Panc1 (cell line): ENCODE data around the gene APBB2. TPM values are rescaled to one million over a fixed set of nuclear protein-coding genes. Genes with fewer than 3 reads are reported as not detected.

Experiments used
- ATAC-seq: fragments of 200-7000 bp; cut with Tn5 transposase; 2 replicates; pipeline ENCODE4 v1.9.1; 2020; ENCODE audit warnings: mild to moderate bottlenecking, moderate library complexity
- BruUV-seq: library from RNA; stranded (reverse); fragments of 400-500 nt; replicated peaks from 2 replicates; lab custom pipeline; 2021; lab: Mats Ljungman, UMichigan
- CTCF ChIA-PET: fragments of 300-600 bp; sonication (Branson Sonifier 250); formaldehyde crosslinking; loops from one replicate; lab custom pipeline; 2022; ENCODE audit warnings: antibody characterized with exemption; lab: Charles Lee
- POLR2A ChIA-PET: fragments of 300-600 bp; sonication (Branson Sonifier 250); formaldehyde crosslinking; loops from one replicate; lab custom pipeline; 2022; ENCODE audit warnings: antibody characterized with exemption; lab: Charles Lee
- DNase-seq: peaks from one replicate; pipeline ENCODE4 v3.0.0-alpha.2; 2010; ENCODE audit warnings: low read depth, low spot score
- H3K27ac ChIP-seq: 2 replicates; pipeline ENCODE4 v1.5.1; 2011; ENCODE audit warnings: mild to moderate bottlenecking, low read length, inconsistent platforms
- H3K27me3 ChIP-seq: fragments of 200-500 bp; sonication (Bioruptor generic); 2 replicates; pipeline ENCODE4 v1.6.0; 2014; ENCODE audit warnings: low read length, inconsistent platforms; ENCODE audit not compliant: control insufficient read depth, insufficient read depth
- H3K36me3 ChIP-seq: fragments of 200-500 bp; sonication (Bioruptor generic); 2 replicates; pipeline ENCODE4 v1.5.1; 2014; ENCODE audit warnings: inconsistent platforms, mild to moderate bottlenecking, low read length, moderate library complexity; ENCODE audit not compliant: control insufficient read depth, insufficient read depth
- H3K4me1 ChIP-seq: 2 replicates; pipeline ENCODE4 v1.5.1; 2011; ENCODE audit warnings: inconsistent platforms, mild to moderate bottlenecking, low read length, moderate library complexity; ENCODE audit not compliant: control insufficient read depth, insufficient read depth
- H3K4me3 ChIP-seq, 2 experiments: 2 replicates each; pipeline ENCODE4 v1.5.1; 2011 to 2012; ENCODE audit warnings: low read depth in 2 of 2, low read length in 2 of 2, mild to moderate bottlenecking in 2 of 2, inconsistent platforms in 1 of 2, moderate library complexity in 1 of 2
- H3K9me3 ChIP-seq: fragments of 200-500 bp; sonication (Bioruptor generic); 2 replicates; pipeline ENCODE4 v1.5.1; 2014; ENCODE audit warnings: low read depth, mild to moderate bottlenecking, inconsistent platforms, low read length, moderate library complexity; ENCODE audit not compliant: control insufficient read depth, insufficient read depth
- CTCF ChIP-seq: fragments of 450-650 bp; IDR thresholded peaks from 2 replicates; pipeline ENCODE4 v1.5.1; 2017; ENCODE audit warnings: mild to moderate bottlenecking
- POLR2AphosphoS5 ChIP-seq: IDR thresholded peaks from 2 replicates; pipeline ENCODE4 v1.6.1; 2012; ENCODE audit warnings: mild to moderate bottlenecking, low read depth, low read length, moderate library complexity
- REST ChIP-seq, 2 experiments: IDR thresholded peaks; 2 replicates each; pipeline ENCODE4 v1.6.1; 2011 to 2012; ENCODE audit warnings: low read depth in 2 of 2, control low read depth in 1 of 2, low read length in 1 of 2, mild to moderate bottlenecking in 1 of 2, moderate library complexity in 1 of 2; ENCODE audit not compliant: insufficient read depth in 1 of 2
- SIN3A ChIP-seq: IDR thresholded peaks from 2 replicates; pipeline ENCODE4 v1.6.1; 2012; ENCODE audit warnings: low read depth, mild to moderate bottlenecking, low read length, moderate library complexity, borderline replicate concordance; ENCODE audit not compliant: insufficient read depth
- TCF7L2 ChIP-seq: IDR thresholded peaks from 2 replicates; pipeline ENCODE4 v1.6.1; 2011; ENCODE audit warnings: mild to moderate bottlenecking, low read depth, low read length, inconsistent platforms
- in situ Hi-C: cut with HindIII; loops from 2 replicates; pipeline ENCODE4 v1.10.0; 2016; ENCODE audit warnings: low sequenced_read_pairs, low pct_unique_long_range_greater_than_20kb
- intact Hi-C: fragments of 100-400 bp; cut with micrococcal nuclease; formaldehyde crosslinking; loops from one replicate; pipeline ENCODE4 v1.10.0; 2022; ENCODE audit not compliant: unreplicated experiment
- total RNA-seq: library from RNA; stranded (reverse); gene quantifications from one replicate; pipeline ENCODE4 v1.2.1, GENCODE V29; 2021; ENCODE audit not compliant: unreplicated experiment

APBB2 gene
- total RNA-seq, 1 experiment from 2014 or later: 27.1 TPM

GRCh38 chr4:40940317-40940741 is 274.0 kb downstream of the APBB2 start:
- ATAC-seq (no peak), DNase-seq (no peak)
- no peaks in the 10 kb centered on the region for H3K4me1 ChIP-seq
- no peak for TF ChIP-seq SIN3A
- TF ChIP-seq REST (IDR thresholded peaks at IDR 0.05; ENCODE audit: insufficient read depth in 1 of 2, low read depth in 2 of 2, low read length in 1 of 2): no peak
- TF ChIP-seq CTCF: no peak
- TF ChIP-seq POLR2AphosphoS5: no peak
- TF ChIP-seq TCF7L2: no peak
- POLR2A ChIA-PET: no interaction called here
- no peaks in the 10 kb centered on the region for H3K9me3 ChIP-seq
- no peaks in the 10 kb centered on the region for H3K36me3 ChIP-seq
- no peak overlapping the region for H3K27ac ChIP-seq
- BruUV-seq: no TSS peak
- no peak overlapping the region for H3K4me3 ChIP-seq
- no peaks in the 10 kb centered on the region for H3K27me3 ChIP-seq
- in situ Hi-C loops: no loop called here
- intact Hi-C loops: no loop called here
- CTCF ChIA-PET: no interaction called here

- ChIA-PET CTCF (no interaction called here), POLR2A (no interaction called here)
- DNase-seq (no peak), ATAC-seq (no peak)
- no peak overlapping the region for H3K27ac ChIP-seq
- H3K36me3 ChIP-seq: no peaks in the 10 kb centered on the region
- H3K4me3 ChIP-seq: no peak overlapping the region
- in situ Hi-C loops (no loop called here), intact Hi-C loops (no loop called here)
- H3K27me3 ChIP-seq: no peaks in the 10 kb centered on the region
- no peak for TF ChIP-seq SIN3A
- no peak for TF ChIP-seq CTCF
- TF ChIP-seq POLR2AphosphoS5: no peak
- TF ChIP-seq TCF7L2: no peak
- TF ChIP-seq REST (IDR thresholded peaks at IDR 0.05; ENCODE audit: insufficient read depth in 1 of 2, low read depth in 2 of 2, low read length in 1 of 2): no peak
- BruUV-seq: no TSS peak
- H3K4me1 ChIP-seq: no peaks in the 10 kb centered on the region
- H3K9me3 ChIP-seq: no peaks in the 10 kb centered on the region
Observed at GRCh38 chr4:40939856-40940255, 274.5 kb downstream of the APBB2 start.
